T47D (cell line): ENCODE measurements around the gene PGF.
"Not testable (repeated sequence)": the region's sequence is repeated elsewhere in the genome, so short reads cannot be mapped to it uniquely, and the experiment has no call there.

Experiments
- DNase-seq, 2 experiments: peaks; one replicate each; pipeline versions ENCODE4 v3.0.0 to v3.0.0-alpha.2; 2011 to 2012; ENCODE audit warnings: low read depth in 1 of 2, low spot score in 1 of 2
- JUND ChIP-seq: IDR thresholded peaks from 2 replicates; pipeline ENCODE4 v1.6.1; 2012; ENCODE audit warnings: low read depth
- in situ Hi-C: cut with HindIII; loops from 2 replicates; pipeline ENCODE4 v1.10.0; 2016; ENCODE audit warnings: low sequenced_read_pairs, low pct_unique_long_range_greater_than_20kb

PGF gene

GRCh38 chr14:74955229-74956026 lies at the start of gene PGF:
Gene PGF (minus strand): TSS chr14:74955597. CDS start chr14:74955242, 355 bp downstream.
- peak; percentile 64 to 80 for DNase-seq
- in situ Hi-C loops: no loop called here
- no peak for TF ChIP-seq JUND

- in situ Hi-C loops: no loop called here
- no peak for DNase-seq
- no peak for TF ChIP-seq JUND
Measured at GRCh38 chr14:75003250-75004027, 48.0 kb upstream of the PGF start.

GRCh38 chr14:75002392-75003249 lies 47.2 kb upstream of the PGF start, which contains the start of gene EIF2B2:
Gene EIF2B2 (plus strand): TSS chr14:75002921. CDS start chr14:75002991, 70 bp downstream.
- no peak for TF ChIP-seq JUND
- peak; percentile 97 to 99 for DNase-seq
- in situ Hi-C loops: no loop called here

GRCh38 chr14:75001899-75002298 lies 46.5 kb upstream of the PGF start:
- in situ Hi-C loops: no loop called here
- no peak for DNase-seq
- TF ChIP-seq JUND: no peak

GRCh38 chr14:75001261-75001660 lies 45.9 kb upstream of the PGF start:
- DNase-seq: no peak
- TF ChIP-seq JUND: no peak
- in situ Hi-C loops: no loop called here

- in situ Hi-C loops, DNase-seq: not testable (repeated sequence)
Measured at GRCh38 chr14:74995781-74996180, 40.4 kb upstream of the PGF start.

GRCh38 chr14:74994182-74994581 lies 38.8 kb upstream of the PGF start:
- DNase-seq, in situ Hi-C loops: not testable (repeated sequence)

- in situ Hi-C loops: no loop called here
- TF ChIP-seq JUND: no peak
- DNase-seq: no peak
Measured at GRCh38 chr14:74988993-74989392, 33.6 kb upstream of the PGF start.

GRCh38 chr14:74988131-74988530 lies 32.7 kb upstream of the PGF start:
- TF ChIP-seq JUND: no peak
- DNase-seq: peak in 1 of 2 experiments; percentile 60
- in situ Hi-C loops: no loop called here

- TF ChIP-seq JUND: no peak
- in situ Hi-C loops: no loop called here
- DNase-seq: no peak
Measured at GRCh38 chr14:74985806-74986205, 30.4 kb upstream of the PGF start.

- TF ChIP-seq JUND: no peak
- DNase-seq: no peak
- in situ Hi-C loops: no loop called here
Measured at GRCh38 chr14:74985028-74985310, 29.6 kb upstream of the PGF start.

- no peak for TF ChIP-seq JUND
- DNase-seq: no peak
- in situ Hi-C loops: no loop called here
Measured at GRCh38 chr14:74984236-74985027, 29.0 kb upstream of the PGF start.
